Endothelial cell of umbilical vein (primary cell): ENCODE measurements around the gene VASN. TPM values are rescaled to one million over a fixed set of nuclear protein-coding genes. Genes with fewer than 3 reads are reported as not detected.

ENCODE experiments used
- BruUV-seq: library from RNA; stranded (reverse); fragments of 400-500 nt; replicated peaks from 2 replicates; lab custom pipeline; 2021; lab: Mats Ljungman, UMichigan
- CTCF ChIA-PET: fragments of 300-600, 350-600 bp; sonication (Branson Sonifier 250); formaldehyde crosslinking; loops from one replicate; lab custom pipeline; 2021; ENCODE audit warnings: antibody characterized with exemption, inconsistent platforms; lab: Charles Lee
- POLR2A ChIA-PET: fragments of 300-600, 350-600 bp; sonication (Branson Sonifier 250); formaldehyde crosslinking; loops from one replicate; lab custom pipeline; 2021; ENCODE audit warnings: antibody characterized with exemption, inconsistent platforms; lab: Charles Lee
- DNase-seq: peaks from one replicate; pipeline ENCODE4 v3.0.0-alpha.2; 2011; ENCODE audit warnings: low read depth, low spot score
- FAIRE-seq: peaks from 2 replicates; lab custom pipeline; 2011; peaks lifted over from hg19 to GRCh38; lab: Jason Lieb, UNC
- H2AFZ ChIP-seq: 2 replicates; pipeline ENCODE4 v1.6.0; 2012; ENCODE audit warnings: low read depth, low read length, control low read depth, inconsistent platforms
- H3K27ac ChIP-seq: 2 replicates; pipeline ENCODE4 v1.5.1; 2011; ENCODE audit warnings: low read depth, mild to moderate bottlenecking, control low read depth, low read length, moderate library complexity; ENCODE audit not compliant: insufficient read depth
- H3K27me3 ChIP-seq, 2 experiments: 2 replicates each; pipeline versions ENCODE4 v1.6.0 to v1.6.1; 2011; ENCODE audit warnings: low read length in 2 of 2, mixed read lengths in 1 of 2; ENCODE audit not compliant: control insufficient read depth in 2 of 2, insufficient read depth in 2 of 2
- H3K36me3 ChIP-seq, 2 experiments: 2 replicates in 1 of 2; 3 replicates in 1 of 2; pipeline ENCODE4 v1.5.1; 2011; ENCODE audit warnings: low read length in 2 of 2, mild to moderate bottlenecking in 1 of 2, moderate library complexity in 1 of 2; ENCODE audit not compliant: control insufficient read depth in 2 of 2, insufficient read depth in 2 of 2; ENCODE audit errors: extremely low read depth in 1 of 2
- H3K4me1 ChIP-seq: 3 replicates; pipeline ENCODE4 v1.5.1; 2011; ENCODE audit warnings: mild to moderate bottlenecking, low read length; ENCODE audit not compliant: control insufficient read depth, insufficient read depth; ENCODE audit errors: extremely low read depth
- H3K4me2 ChIP-seq: 2 replicates; pipeline ENCODE4 v1.6.1; 2011; ENCODE audit warnings: low read length, control low read depth, mixed read lengths; ENCODE audit not compliant: insufficient read depth
- H3K4me3 ChIP-seq, 3 experiments: fragments of 200-600 bp in 1 of 3; sonication (generic), shearing (Covaris generic) in 1 of 3; replicated peaks in 1 of 3; 2 replicates each; pipeline ENCODE4 v1.5.1; 2011 to 2016; ENCODE audit warnings: control low read depth in 3 of 3, low read length in 3 of 3, mild to moderate bottlenecking in 2 of 3, inconsistent platforms in 1 of 3, low read depth in 1 of 3, moderate library complexity in 1 of 3; ENCODE audit not compliant: insufficient read depth in 1 of 3
- H3K79me2 ChIP-seq: 2 replicates; pipeline ENCODE4 v1.6.0; 2012; ENCODE audit warnings: low read length, inconsistent platforms; ENCODE audit not compliant: control insufficient read depth, insufficient read depth
- H3K9ac ChIP-seq: replicated peaks from 2 replicates; pipeline ENCODE3; 2011; ENCODE audit warnings: low read length, control low read depth; ENCODE audit not compliant: insufficient read depth; ENCODE audit errors: extremely low read depth
- H3K9me1 ChIP-seq: replicated peaks from 3 replicates; pipeline ENCODE4 v1.6.0; 2011; ENCODE audit warnings: mild to moderate bottlenecking, low read length; ENCODE audit not compliant: control insufficient read depth, insufficient read depth; ENCODE audit errors: extremely low read depth
- H3K9me3 ChIP-seq: replicated peaks from 2 replicates; pipeline ENCODE4 v1.5.1; 2012; ENCODE audit warnings: low read length, inconsistent platforms; ENCODE audit not compliant: control insufficient read depth, insufficient read depth
- H4K20me1 ChIP-seq: replicated peaks from 2 replicates; pipeline ENCODE3; 2011; ENCODE audit warnings: mild to moderate bottlenecking, low read length; ENCODE audit not compliant: control insufficient read depth, insufficient read depth; ENCODE audit errors: extremely low read depth
- EZH2 ChIP-seq: IDR thresholded peaks from 2 replicates; pipeline ENCODE4 v1.6.1; 2012; ENCODE audit warnings: borderline replicate concordance, low read depth, mild to moderate bottlenecking, moderate library complexity, low read length, inconsistent platforms; ENCODE audit not compliant: severe bottlenecking
- FOS ChIP-seq: IDR thresholded peaks from 2 replicates; pipeline ENCODE4 v1.6.1; 2011; ENCODE audit warnings: mild to moderate bottlenecking, low read length, moderate library complexity, borderline replicate concordance; ENCODE audit not compliant: insufficient read depth
- GATA2 ChIP-seq: IDR thresholded peaks from 2 replicates; pipeline ENCODE4 v1.7.0; 2011; ENCODE audit warnings: low read depth, mild to moderate bottlenecking, moderate library complexity, mixed read lengths, low read length; ENCODE audit not compliant: insufficient read length, insufficient read depth
- JUN ChIP-seq: IDR thresholded peaks from 2 replicates; pipeline ENCODE4 v1.6.1; 2011; ENCODE audit warnings: borderline replicate concordance, low read depth; ENCODE audit not compliant: insufficient read length, insufficient read depth
- MAX ChIP-seq: IDR thresholded peaks from 2 replicates; pipeline ENCODE4 v1.6.1; 2011; ENCODE audit not compliant: insufficient read depth, insufficient read length
- MYC ChIP-seq: IDR thresholded peaks from one replicate; pipeline ENCODE4 v1.6.1; 2011; ENCODE audit warnings: mild to moderate bottlenecking, low read depth, low read length
- POLR2A ChIP-seq: IDR thresholded peaks from 2 replicates; pipeline ENCODE4 v1.6.1; 2012; ENCODE audit warnings: low read depth, mild to moderate bottlenecking, control low read depth, low read length
- POLR2AphosphoS5 ChIP-seq: IDR thresholded peaks from 2 replicates; pipeline ENCODE4 v1.6.1; 2012; ENCODE audit warnings: low read depth, mild to moderate bottlenecking, control low read depth, low read length, moderate library complexity; ENCODE audit not compliant: insufficient read depth
- dilution Hi-C: fragments of 300-500 bp; cut with MboI; formaldehyde crosslinking; loops from one replicate; pipeline ENCODE4 v1.15.0; 2019; ENCODE audit warnings: low sequenced_read_pairs; ENCODE audit not compliant: extremely low pct_ligation_motif_present
- intact Hi-C: fragments of 100-400 bp; cut with micrococcal nuclease; formaldehyde crosslinking; loops from one replicate; pipeline ENCODE4 v1.10.0; 2022
- polyA plus RNA-seq, 4 experiments: library from polyadenylated mRNA; depleted of rRNA in 3 of 4; stranded (reverse) in 3 of 4; unstranded in 1 of 4; fragments of >200 nt; gene quantifications; 2 replicates each; pipeline versions ENCODE4 v1.2.1 to v1.2.3, GENCODE V29; 2011 to 2012; ENCODE audit warnings: missing spikeins in 1 of 4
- total RNA-seq: library from RNA; stranded (reverse); gene quantifications from 2 replicates; pipeline ENCODE4 v1.2.3, GENCODE V29; 2021
- TF ChIP-seq, protein P1 (sequence below), 2 donors: IDR thresholded peaks; 1 replicate in 1 of 2; 2 replicates in 1 of 2; pipeline ENCODE4 v1.5.1; 2011; ENCODE audit warnings: low read length in 2 of 2, mild to moderate bottlenecking in 2 of 2, moderate library complexity in 2 of 2, control low read depth in 1 of 2, inconsistent platforms in 1 of 2, low read depth in 1 of 2; ENCODE audit not compliant: insufficient read depth in 1 of 2; ENCODE audit errors: extremely low read depth in 1 of 2

VASN gene
- total and polyA plus RNA-seq, 2 donors (not counting 3 experiments of a cell fraction or from before 2014, with no cell fraction given): 0.41 to 0.42 TPM

DNA sequence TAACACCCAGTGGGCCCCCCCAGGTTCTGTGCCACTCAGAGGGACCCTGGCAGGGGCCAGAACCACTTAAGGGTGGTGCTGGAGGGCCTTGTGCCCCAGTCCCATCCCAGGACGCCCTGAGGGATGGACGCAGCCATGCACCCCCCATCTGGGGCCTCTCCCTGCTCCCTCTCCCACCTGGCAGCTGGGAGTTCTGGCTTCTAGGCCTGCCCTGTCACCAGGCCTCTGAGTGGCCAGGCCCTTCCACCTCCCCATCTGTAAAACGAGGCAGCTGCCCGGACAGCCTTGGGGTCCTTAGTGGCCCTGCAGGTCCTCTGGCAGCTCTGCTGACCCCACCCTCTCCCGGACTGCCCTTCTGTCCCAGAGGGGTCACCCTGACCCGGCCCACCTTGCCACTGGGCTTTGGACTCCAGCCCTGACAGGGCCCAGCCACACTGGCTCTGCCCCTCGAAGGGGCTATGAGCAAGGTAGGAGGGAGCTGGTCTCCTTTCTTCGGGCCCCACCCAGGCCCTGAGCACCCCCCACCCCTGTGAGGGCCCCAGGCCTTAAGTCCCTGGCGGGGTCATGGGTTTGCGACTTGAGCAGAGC lies 32.8 kb upstream of the VASN start:
- Histone ChIP-seq H3K9ac (no peak overlapping the region), H4K20me1 (no peaks in the 10 kb centered on the region), H3K27me3 (no peaks in the 10 kb centered on the region), H2AFZ (no peak overlapping the region), H3K4me3 (no peak overlapping the region), H3K9me3 (no peaks in the 10 kb centered on the region), H3K79me2 (peaks cover 12% of the 10 kb centered on the region), H3K4me2 (no peak overlapping the region), H3K36me3 (peaks cover 3 to 17% of the 10 kb centered on the region in 2 experiments), H3K4me1 (no peaks in the 10 kb centered on the region), H3K27ac (no peak overlapping the region), H3K9me1 (no peaks in the 10 kb centered on the region)
- FAIRE-seq (no peak), DNase-seq (no peak)
- intact Hi-C loops (no loop called here), dilution Hi-C loops (no loop called here)
- POLR2A ChIA-PET: interaction anchor here (1.2 kb wide), 1 partner anchor 13 kb away, joined by 3 read pairs; no protein-coding TSS in a partner anchor
- BruUV-seq: no TSS peak
- TF ChIP-seq MAX: no peak
- TF ChIP-seq POLR2AphosphoS5: no peak
- no peak for TF ChIP-seq MYC
- no peak for TF ChIP-seq POLR2A
- TF ChIP-seq, protein P1, sequence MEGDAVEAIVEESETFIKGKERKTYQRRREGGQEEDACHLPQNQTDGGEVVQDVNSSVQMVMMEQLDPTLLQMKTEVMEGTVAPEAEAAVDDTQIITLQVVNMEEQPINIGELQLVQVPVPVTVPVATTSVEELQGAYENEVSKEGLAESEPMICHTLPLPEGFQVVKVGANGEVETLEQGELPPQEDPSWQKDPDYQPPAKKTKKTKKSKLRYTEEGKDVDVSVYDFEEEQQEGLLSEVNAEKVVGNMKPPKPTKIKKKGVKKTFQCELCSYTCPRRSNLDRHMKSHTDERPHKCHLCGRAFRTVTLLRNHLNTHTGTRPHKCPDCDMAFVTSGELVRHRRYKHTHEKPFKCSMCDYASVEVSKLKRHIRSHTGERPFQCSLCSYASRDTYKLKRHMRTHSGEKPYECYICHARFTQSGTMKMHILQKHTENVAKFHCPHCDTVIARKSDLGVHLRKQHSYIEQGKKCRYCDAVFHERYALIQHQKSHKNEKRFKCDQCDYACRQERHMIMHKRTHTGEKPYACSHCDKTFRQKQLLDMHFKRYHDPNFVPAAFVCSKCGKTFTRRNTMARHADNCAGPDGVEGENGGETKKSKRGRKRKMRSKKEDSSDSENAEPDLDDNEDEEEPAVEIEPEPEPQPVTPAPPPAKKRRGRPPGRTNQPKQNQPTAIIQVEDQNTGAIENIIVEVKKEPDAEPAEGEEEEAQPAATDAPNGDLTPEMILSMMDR (IDR thresholded peaks at IDR 0.05; ENCODE audit: extremely low read depth in 1 of 2, insufficient read depth in 1 of 2, low read depth in 1 of 2, low read length in 2 of 2): no peak
- no peak for TF ChIP-seq GATA2
- TF ChIP-seq EZH2: no peak
- TF ChIP-seq FOS: no peak
- no peak for TF ChIP-seq JUN
- CTCF ChIA-PET: interaction anchor here (1.1 to 4.2 kb wide), 5 partner anchors 29 to 85 kb away, joined by 3 to 29 read pairs (median 4); no protein-coding TSS in a partner anchor
